Suprapubic skin (tissue), 4 donors: ENCODE data around the gene ITPRID1. TPM values are rescaled to one million over a fixed set of nuclear protein-coding genes. Genes with fewer than 3 reads are reported as not detected.

ENCODE experiments used
- DNase-seq, 2 donors: peaks; one replicate each; pipeline ENCODE4 v3.0.0-alpha.2; 2019; ENCODE audit warnings: low spot score in 2 of 2
- H3K27ac ChIP-seq: fragments of 200-600 bp; sonication (generic); one replicate; pipeline ENCODE4 v1.5.1; 2019
- H3K27me3 ChIP-seq: fragments of 200-600 bp; sonication (generic); one replicate; pipeline ENCODE4 v1.5.1; 2019
- H3K36me3 ChIP-seq: fragments of 200-600 bp; sonication (generic); one replicate; pipeline ENCODE4 v1.5.1; 2019
- H3K4me1 ChIP-seq: fragments of 200-600 bp; sonication (generic); one replicate; pipeline ENCODE4 v1.5.1; 2019
- H3K4me3 ChIP-seq: fragments of 200-600 bp; sonication (generic); one replicate; pipeline ENCODE4 v1.5.1; 2019; ENCODE audit warnings: mild to moderate bottlenecking
- H3K9me3 ChIP-seq: fragments of 200-600 bp; sonication (generic); one replicate; pipeline ENCODE4 v1.5.1; 2019
- EP300 ChIP-seq: sonication (generic); formaldehyde crosslinking; IDR thresholded peaks from one replicate; pipeline ENCODE4 v1.6.1; 2017; ENCODE audit warnings: antibody characterized with exemption
- POLR2A ChIP-seq, 2 donors: fragments of 450-650 bp; IDR thresholded peaks; one replicate each; pipeline ENCODE4 v1.6.1; 2017; ENCODE audit warnings: antibody characterized with exemption in 2 of 2, mild to moderate bottlenecking in 2 of 2, moderate library complexity in 2 of 2
- POLR2AphosphoS5 ChIP-seq, 3 donors: sonication (generic); formaldehyde crosslinking; IDR thresholded peaks; one replicate each; pipeline ENCODE4 v1.6.1; 2017; ENCODE audit warnings: antibody characterized with exemption in 3 of 3
- WGBS: methylation state at CpG from one replicate; pipeline ENCODE4 v1.1.5; 2018; 5-methylcytosine and 5-hydroxymethylcytosine counted together
- total RNA-seq, 4 donors: library from RNA; depleted of rRNA; stranded (reverse); fragments of >200 nt; gene quantifications; one replicate each; pipeline ENCODE4 v1.1.0, GENCODE V29; 2016
- TF ChIP-seq, protein P1 (sequence below), 2 donors: fragments of 200-600 bp in 1 of 2; fragments of 450-650 bp in 1 of 2; sonication (generic) in 1 of 2; IDR thresholded peaks; one replicate each; pipeline ENCODE4 v1.5.1; 2016 to 2019; ENCODE audit warnings: antibody characterized with exemption in 2 of 2, mild to moderate bottlenecking in 1 of 2, moderate library complexity in 1 of 2

ITPRID1 gene
- total RNA-seq, 4 donors from 2014 or later: 4.4 to 27.7 (median 7.9) TPM

DNA sequence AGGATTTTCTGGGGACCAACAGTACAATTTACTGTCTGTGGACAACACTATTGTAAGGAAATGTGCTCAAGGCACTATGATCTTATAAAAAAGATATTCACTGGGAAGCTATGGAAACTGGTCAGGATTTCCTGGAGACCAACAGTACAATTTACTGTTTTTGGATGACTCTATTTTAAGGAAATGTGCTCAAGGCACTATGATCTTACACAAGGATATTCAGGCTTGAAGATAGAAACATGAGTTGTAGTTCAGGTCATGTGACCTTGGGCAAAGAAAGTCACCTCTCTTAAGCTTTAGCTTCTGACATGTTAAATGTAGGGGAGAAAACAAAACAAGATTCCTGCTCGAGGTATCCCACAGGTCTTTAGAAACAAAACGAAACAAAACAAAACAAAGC lies 1.7 kb upstream of the ITPRID1 start:
- no peak overlapping the region for H3K27ac ChIP-seq
- H3K4me1 ChIP-seq: no peaks in the 10 kb centered on the region
- no peak for DNase-seq
- no peak overlapping the region for H3K4me3 ChIP-seq
- TF ChIP-seq, protein P1, sequence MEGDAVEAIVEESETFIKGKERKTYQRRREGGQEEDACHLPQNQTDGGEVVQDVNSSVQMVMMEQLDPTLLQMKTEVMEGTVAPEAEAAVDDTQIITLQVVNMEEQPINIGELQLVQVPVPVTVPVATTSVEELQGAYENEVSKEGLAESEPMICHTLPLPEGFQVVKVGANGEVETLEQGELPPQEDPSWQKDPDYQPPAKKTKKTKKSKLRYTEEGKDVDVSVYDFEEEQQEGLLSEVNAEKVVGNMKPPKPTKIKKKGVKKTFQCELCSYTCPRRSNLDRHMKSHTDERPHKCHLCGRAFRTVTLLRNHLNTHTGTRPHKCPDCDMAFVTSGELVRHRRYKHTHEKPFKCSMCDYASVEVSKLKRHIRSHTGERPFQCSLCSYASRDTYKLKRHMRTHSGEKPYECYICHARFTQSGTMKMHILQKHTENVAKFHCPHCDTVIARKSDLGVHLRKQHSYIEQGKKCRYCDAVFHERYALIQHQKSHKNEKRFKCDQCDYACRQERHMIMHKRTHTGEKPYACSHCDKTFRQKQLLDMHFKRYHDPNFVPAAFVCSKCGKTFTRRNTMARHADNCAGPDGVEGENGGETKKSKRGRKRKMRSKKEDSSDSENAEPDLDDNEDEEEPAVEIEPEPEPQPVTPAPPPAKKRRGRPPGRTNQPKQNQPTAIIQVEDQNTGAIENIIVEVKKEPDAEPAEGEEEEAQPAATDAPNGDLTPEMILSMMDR (IDR thresholded peaks at IDR 0.05): no peak
- TF ChIP-seq EP300 (no peak), POLR2AphosphoS5 (IDR thresholded peaks at IDR 0.05) (no peak), POLR2A (IDR thresholded peaks at IDR 0.05) (no peak)
- H3K36me3 ChIP-seq: no peaks in the 10 kb centered on the region
- 69% methylated on average over 2 of the region's 2 CpGs for WGBS
- no peaks in the 10 kb centered on the region for H3K27me3 ChIP-seq
- no peaks in the 10 kb centered on the region for H3K9me3 ChIP-seq

DNA sequence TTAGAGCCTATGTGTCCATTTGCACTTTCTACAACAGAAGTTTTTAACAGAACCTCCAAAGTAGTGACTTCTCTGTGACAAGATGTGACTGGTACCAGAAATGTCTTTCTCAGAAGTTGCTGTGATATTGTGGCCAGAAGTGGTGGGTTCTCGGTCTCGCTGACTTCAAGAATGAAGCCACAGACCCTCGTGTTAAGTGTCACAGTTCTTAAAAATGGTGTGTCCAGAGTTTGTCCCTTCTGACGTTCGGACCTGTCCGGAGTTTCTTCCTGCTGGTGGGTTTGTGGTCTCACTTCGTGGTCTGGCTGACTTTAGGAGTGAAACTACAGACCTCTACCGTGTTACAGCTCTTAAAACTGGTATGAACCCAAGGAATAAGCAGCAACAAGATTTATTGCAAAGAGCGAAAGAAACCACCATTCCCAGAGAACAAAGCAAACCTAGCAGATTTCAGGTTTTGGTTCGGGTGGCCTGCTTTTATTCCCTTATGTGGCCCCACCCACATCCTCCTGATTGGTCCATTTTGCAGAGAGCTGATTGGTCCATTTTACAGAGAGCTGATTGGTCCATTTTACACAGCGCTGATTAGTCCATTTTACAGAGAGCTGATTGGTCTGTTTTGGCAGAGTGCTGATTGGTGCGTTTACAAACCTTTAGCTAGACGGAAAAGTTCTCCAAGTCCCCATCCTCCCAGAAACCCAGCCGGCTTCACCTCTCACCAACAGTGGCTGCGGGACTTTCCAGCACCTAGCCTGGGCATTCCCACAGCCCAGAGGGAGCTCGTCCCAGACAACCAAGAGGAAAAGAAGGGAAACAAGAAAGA lies 3.0 kb downstream of the ITPRID1 start:
- Histone ChIP-seq H3K4me1 (no peaks in the 10 kb centered on the region), H3K27ac (no peak overlapping the region), H3K4me3 (no peak overlapping the region), H3K9me3 (no peaks in the 10 kb centered on the region), H3K27me3 (no peaks in the 10 kb centered on the region), H3K36me3 (no peaks in the 10 kb centered on the region)
- TF ChIP-seq POLR2A (IDR thresholded peaks at IDR 0.05) (no peak), POLR2AphosphoS5 (IDR thresholded peaks at IDR 0.05) (no peak), EP300 (no peak)
- TF ChIP-seq, protein P1 (IDR thresholded peaks at IDR 0.05): no peak
- WGBS: 86% methylated on average over 16 of the region's 16 CpGs
- no peak for DNase-seq

DNA sequence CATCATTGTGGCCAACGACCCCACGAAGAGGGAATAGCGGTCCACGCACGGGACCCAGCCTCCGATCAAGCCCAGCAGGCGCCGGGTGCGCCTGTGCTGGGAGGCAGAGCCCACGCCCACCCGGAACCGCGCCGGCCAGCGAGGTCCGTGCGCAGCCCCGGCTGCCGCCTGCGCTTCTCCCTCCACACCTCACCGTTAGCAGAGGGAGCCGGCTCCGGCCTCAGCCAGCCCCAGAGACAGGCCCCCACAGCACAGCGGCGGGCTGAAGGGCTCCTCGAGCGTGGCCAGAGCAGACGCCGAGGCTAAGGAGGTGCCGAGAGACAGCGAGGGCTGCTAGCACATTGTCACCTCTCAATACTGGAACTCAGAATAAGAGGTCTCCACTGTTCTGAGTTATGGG lies 3.6 kb downstream of the ITPRID1 start:
- Histone ChIP-seq H3K9me3 (no peaks in the 10 kb centered on the region), H3K27me3 (no peaks in the 10 kb centered on the region), H3K27ac (no peak overlapping the region), H3K36me3 (no peaks in the 10 kb centered on the region), H3K4me1 (no peaks in the 10 kb centered on the region), H3K4me3 (no peak overlapping the region)
- no peak for DNase-seq
- 98% methylated on average over 20 of the region's 31 CpGs for WGBS
- TF ChIP-seq POLR2A (IDR thresholded peaks at IDR 0.05): no peak
- TF ChIP-seq POLR2AphosphoS5 (IDR thresholded peaks at IDR 0.05): no peak
- TF ChIP-seq, protein P1 (IDR thresholded peaks at IDR 0.05): no peak
- no peak for TF ChIP-seq EP300

DNA sequence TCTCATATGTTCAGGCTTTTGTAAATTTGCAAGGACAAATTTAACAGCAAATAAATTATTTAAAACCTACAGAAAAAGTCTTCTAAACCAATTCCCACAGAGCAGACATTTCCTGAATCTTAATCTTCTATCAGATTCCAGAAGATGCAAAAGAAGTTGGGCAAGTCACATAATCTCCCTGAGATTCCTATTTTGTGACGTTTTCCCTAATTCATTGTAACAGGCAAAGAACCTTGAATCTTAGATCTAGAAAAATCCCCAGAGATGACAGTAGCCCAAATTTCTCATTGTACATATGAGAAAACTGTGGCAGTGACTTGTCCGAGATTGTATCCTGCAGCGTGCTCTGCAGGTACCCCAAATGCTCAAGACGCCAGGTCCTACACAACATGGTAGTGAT lies 4.9 kb downstream of the ITPRID1 start:
- WGBS: 86% methylated on average over 4 of the region's 4 CpGs
- H3K9me3 ChIP-seq: no peaks in the 10 kb centered on the region
- H3K27me3 ChIP-seq: no peaks in the 10 kb centered on the region
- H3K4me1 ChIP-seq: no peaks in the 10 kb centered on the region
- no peak for DNase-seq
- TF ChIP-seq, protein P1 (IDR thresholded peaks at IDR 0.05): no peak
- TF ChIP-seq POLR2A (IDR thresholded peaks at IDR 0.05): no peak
- no peak for TF ChIP-seq EP300
- no peak for TF ChIP-seq POLR2AphosphoS5 (IDR thresholded peaks at IDR 0.05)
- no peak overlapping the region for H3K27ac ChIP-seq
- no peak overlapping the region for H3K4me3 ChIP-seq
- no peaks in the 10 kb centered on the region for H3K36me3 ChIP-seq

DNA sequence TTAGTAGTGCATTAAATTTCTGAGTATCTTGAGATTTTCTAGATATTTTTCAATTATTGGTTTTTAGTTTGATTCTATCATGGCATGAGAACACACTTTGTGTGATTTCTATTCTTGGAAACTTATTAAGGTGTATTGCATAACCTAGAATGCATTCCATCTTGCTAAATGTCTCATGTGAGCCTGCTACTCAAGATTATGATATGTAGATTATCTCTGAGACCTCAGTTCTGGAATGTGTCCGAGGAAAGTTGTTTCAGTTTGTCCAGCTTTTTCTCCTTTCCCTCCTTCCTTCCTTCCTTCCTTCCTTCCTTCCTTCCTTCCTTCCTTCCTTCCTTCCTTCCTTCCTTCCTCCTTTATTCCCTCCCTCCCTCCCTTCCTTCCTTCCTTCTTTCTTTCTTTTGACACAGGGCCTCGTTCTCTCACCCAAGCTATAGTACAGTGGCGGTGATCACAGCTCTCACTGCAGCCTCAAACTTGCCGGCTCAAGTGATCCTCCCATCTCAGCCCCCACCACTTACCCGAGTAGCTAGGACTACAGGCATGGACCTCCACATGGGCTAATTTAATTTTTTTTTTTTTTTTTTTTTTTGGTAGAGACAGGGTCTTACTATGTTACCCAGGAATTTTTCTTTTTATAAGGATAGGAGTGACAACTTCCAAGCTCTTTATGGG lies 7.6 kb downstream of the ITPRID1 start:
- WGBS: 84% methylated on average over 5 of the region's 5 CpGs
- TF ChIP-seq POLR2A (IDR thresholded peaks at IDR 0.05): no peak
- no peak for TF ChIP-seq EP300
- TF ChIP-seq, protein P1 (IDR thresholded peaks at IDR 0.05): no peak
- no peak for TF ChIP-seq POLR2AphosphoS5 (IDR thresholded peaks at IDR 0.05)
- Histone ChIP-seq H3K4me1 (no peaks in the 10 kb centered on the region), H3K9me3 (no peaks in the 10 kb centered on the region), H3K36me3 (no peaks in the 10 kb centered on the region), H3K4me3 (no peak overlapping the region), H3K27ac (no peak overlapping the region), H3K27me3 (no peaks in the 10 kb centered on the region)
- DNase-seq: no peak
